Spleen (tissue), 7 donors: Measurements from ENCODE around the gene ITFG2.

ENCODE experiments used
- POLR2A ChIP-seq, 3 donors: fragments of 450-650 bp; IDR thresholded peaks; one replicate each; pipeline ENCODE4 v1.5.1; 2017; ENCODE audit warnings: antibody characterized with exemption in 3 of 3, mild to moderate bottlenecking in 1 of 3
- POLR2AphosphoS5 ChIP-seq, 3 donors: sonication (generic); formaldehyde crosslinking; IDR thresholded peaks; one replicate each; pipeline ENCODE4 v1.5.1; 2017; ENCODE audit warnings: antibody characterized with exemption in 3 of 3
- TF ChIP-seq, protein P1 (sequence below), 11 experiments: fragments of 200-600 bp in 7 of 11; fragments of 450-650 bp in 4 of 11; sonication (generic) in 4 of 11; IDR thresholded peaks in 8 of 11; conservative IDR thresholded peaks in 3 of 11; 1 replicate in 7 of 11; 2 replicates in 4 of 11; pipeline versions ENCODE4 v1.4.0 to v1.8.0; 2016 to 2021; ENCODE audit warnings: antibody characterized with exemption in 11 of 11, inconsistent platforms in 4 of 11, mild to moderate bottlenecking in 1 of 11
- donor health status: DM: no; HTN: no; CAD: no; lungs with moderate emphysema.
- donor health status: DM: no; HTN: no; CAD: no.
- donor health status: DM: no; HTN: no; CAD: no.

DNA sequence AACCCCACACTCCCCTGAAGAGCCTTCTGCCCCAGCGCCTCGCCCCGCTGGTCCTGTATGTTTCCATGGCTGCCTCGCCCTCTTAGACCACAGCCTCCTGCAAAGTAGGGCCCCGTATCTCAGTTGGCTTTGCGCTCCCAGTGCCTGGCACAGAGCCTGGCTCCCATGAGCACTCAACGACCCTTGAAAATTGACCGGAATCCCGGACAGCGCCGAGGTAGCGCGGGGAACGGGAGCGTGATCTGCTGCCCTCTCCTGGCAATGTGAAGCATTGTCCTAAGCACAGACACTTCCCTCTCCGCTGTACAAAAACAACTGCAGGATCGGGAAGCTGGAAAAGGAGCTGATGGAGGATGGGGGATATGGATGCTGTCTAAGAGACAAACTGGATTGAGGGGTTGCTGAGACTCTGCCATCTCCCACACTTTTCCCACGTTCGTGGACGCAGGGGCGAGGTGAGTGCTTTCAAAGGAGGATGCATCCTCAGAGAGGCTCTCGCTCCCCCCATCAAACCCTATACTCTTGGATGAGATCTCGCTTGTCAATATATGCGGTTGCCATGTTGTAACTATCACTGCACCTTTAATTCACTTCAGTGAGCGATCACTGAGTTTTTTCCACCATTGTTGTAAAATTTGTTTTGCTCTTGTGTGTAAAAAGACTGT lies 28.4 kb upstream of the ITFG2 start:
- TF ChIP-seq, protein P1, sequence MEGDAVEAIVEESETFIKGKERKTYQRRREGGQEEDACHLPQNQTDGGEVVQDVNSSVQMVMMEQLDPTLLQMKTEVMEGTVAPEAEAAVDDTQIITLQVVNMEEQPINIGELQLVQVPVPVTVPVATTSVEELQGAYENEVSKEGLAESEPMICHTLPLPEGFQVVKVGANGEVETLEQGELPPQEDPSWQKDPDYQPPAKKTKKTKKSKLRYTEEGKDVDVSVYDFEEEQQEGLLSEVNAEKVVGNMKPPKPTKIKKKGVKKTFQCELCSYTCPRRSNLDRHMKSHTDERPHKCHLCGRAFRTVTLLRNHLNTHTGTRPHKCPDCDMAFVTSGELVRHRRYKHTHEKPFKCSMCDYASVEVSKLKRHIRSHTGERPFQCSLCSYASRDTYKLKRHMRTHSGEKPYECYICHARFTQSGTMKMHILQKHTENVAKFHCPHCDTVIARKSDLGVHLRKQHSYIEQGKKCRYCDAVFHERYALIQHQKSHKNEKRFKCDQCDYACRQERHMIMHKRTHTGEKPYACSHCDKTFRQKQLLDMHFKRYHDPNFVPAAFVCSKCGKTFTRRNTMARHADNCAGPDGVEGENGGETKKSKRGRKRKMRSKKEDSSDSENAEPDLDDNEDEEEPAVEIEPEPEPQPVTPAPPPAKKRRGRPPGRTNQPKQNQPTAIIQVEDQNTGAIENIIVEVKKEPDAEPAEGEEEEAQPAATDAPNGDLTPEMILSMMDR (IDR thresholded peaks at IDR 0.05 in 8 of 11, conservative IDR thresholded peaks at IDR 0.05 in 3 of 11): peak; percentile 66 to 94 (median 87)
- TF ChIP-seq POLR2AphosphoS5 (IDR thresholded peaks at IDR 0.05) (no peak), POLR2A (IDR thresholded peaks at IDR 0.05) (no peak)
